ENCODE data around the gene ABHD8. TPM values are rescaled to one million over a fixed set of nuclear protein-coding genes. Genes with fewer than 3 reads are reported as not detected.

ABHD8 gene
- total and polyA plus RNA-seq, 2 of the 13 experiments (the other 11 are each of a cell fraction or from before 2014, with no cell fraction given), result 6.3 to 7.2 TPM

DNA sequence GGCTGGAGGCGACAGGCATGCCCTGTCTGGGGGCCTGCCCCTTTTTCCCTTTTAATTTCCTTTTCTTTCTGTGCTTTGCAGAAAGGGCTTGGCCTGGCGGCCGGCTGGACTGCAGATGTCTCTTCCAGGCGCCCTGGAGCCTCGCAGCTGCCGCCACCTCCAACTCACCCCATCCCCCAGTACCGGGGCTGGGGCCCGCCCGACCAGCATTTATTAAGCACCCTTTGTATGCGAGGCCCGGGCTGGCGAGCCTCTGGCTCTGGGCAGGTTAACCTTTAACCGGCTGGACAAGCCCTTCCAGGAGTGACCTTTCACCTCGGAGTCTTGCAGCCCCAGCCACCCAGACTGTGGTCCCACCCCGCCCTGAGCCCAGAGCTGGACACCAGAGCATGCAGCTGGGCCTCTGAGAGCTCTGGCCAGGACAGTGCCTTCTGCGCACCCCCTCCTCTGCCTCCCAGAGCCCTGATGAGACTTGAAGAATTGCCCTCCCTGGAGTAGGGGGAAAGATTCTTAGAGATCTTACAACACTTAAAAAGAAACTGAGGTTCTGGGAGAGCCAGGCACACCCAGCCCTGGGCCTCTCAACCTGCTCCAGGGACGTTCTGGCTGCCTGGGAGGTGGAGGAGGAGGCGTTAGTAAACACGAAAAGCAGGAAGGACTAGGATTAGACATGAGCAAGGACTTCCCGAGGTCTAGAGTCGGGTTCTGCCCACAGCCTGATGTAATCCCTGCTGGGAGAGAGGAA, 56.4 kb downstream of the ABHD8 start (continued):
- TF ChIP-seq, protein P1, sequence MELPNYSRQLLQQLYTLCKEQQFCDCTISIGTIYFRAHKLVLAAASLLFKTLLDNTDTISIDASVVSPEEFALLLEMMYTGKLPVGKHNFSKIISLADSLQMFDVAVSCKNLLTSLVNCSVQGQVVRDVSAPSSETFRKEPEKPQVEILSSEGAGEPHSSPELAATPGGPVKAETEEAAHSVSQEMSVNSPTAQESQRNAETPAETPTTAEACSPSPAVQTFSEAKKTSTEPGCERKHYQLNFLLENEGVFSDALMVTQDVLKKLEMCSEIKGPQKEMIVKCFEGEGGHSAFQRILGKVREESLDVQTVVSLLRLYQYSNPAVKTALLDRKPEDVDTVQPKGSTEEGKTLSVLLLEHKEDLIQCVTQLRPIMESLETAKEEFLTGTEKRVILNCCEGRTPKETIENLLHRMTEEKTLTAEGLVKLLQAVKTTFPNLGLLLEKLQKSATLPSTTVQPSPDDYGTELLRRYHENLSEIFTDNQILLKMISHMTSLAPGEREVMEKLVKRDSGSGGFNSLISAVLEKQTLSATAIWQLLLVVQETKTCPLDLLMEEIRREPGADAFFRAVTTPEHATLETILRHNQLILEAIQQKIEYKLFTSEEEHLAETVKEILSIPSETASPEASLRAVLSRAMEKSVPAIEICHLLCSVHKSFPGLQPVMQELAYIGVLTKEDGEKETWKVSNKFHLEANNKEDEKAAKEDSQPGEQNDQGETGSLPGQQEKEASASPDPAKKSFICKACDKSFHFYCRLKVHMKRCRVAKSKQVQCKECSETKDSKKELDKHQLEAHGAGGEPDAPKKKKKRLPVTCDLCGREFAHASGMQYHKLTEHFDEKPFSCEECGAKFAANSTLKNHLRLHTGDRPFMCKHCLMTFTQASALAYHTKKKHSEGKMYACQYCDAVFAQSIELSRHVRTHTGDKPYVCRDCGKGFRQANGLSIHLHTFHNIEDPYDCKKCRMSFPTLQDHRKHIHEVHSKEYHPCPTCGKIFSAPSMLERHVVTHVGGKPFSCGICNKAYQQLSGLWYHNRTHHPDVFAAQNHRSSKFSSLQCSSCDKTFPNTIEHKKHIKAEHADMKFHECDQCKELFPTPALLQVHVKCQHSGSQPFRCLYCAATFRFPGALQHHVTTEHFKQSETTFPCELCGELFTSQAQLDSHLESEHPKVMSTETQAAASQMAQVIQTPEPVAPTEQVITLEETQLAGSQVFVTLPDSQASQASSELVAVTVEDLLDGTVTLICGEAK (IDR thresholded peaks at IDR 0.05), result no peak
- TF ChIP-seq, protein P1 (CRISPR knock-in tag; IDR thresholded peaks at IDR 0.05), result no peak
- TF ChIP-seq EEA1 (CRISPR knock-in tag; IDR thresholded peaks at IDR 0.05; ENCODE audit: borderline replicate concordance) (no peak), ZNF33A (CRISPR knock-in tag; IDR thresholded peaks at IDR 0.05; ENCODE audit: borderline replicate concordance) (no peak), ZFP82 (CRISPR knock-in tag; IDR thresholded peaks at IDR 0.05; ENCODE audit: borderline replicate concordance) (no peak), SRSF1 (optimal IDR thresholded peaks at IDR 0.05; ENCODE audit: low read depth, low read length) (peak; percentile 80), NR2F6 (IDR thresholded peaks at IDR 0.05) (peak; percentile 84), NR2F6 (CRISPR knock-in tag; IDR thresholded peaks at IDR 0.05) (peak; percentile 87), ZFAT (CRISPR knock-in tag; conservative IDR thresholded peaks at IDR 0.05) (no peak), CREM (IDR thresholded peaks at IDR 0.05) (0 out of 2 replicates have a peak, but pooled peaks have one; percentile 12), CREM (CRISPR knock-in tag; IDR thresholded peaks at IDR 0.05) (no peak), REPIN1 (CRISPR knock-in tag; IDR thresholded peaks at IDR 0.05; ENCODE audit: borderline replicate concordance, low read depth) (no peak), ZNF75D (CRISPR knock-in tag; IDR thresholded peaks at IDR 0.05; ENCODE audit: borderline replicate concordance) (no peak), ZNF331 (CRISPR knock-in tag; IDR thresholded peaks at IDR 0.05) (no peak), ZNF703 (CRISPR knock-in tag; IDR thresholded peaks at IDR 0.05; ENCODE audit: borderline replicate concordance) (no peak)
- TF ChIP-seq, protein P2, sequence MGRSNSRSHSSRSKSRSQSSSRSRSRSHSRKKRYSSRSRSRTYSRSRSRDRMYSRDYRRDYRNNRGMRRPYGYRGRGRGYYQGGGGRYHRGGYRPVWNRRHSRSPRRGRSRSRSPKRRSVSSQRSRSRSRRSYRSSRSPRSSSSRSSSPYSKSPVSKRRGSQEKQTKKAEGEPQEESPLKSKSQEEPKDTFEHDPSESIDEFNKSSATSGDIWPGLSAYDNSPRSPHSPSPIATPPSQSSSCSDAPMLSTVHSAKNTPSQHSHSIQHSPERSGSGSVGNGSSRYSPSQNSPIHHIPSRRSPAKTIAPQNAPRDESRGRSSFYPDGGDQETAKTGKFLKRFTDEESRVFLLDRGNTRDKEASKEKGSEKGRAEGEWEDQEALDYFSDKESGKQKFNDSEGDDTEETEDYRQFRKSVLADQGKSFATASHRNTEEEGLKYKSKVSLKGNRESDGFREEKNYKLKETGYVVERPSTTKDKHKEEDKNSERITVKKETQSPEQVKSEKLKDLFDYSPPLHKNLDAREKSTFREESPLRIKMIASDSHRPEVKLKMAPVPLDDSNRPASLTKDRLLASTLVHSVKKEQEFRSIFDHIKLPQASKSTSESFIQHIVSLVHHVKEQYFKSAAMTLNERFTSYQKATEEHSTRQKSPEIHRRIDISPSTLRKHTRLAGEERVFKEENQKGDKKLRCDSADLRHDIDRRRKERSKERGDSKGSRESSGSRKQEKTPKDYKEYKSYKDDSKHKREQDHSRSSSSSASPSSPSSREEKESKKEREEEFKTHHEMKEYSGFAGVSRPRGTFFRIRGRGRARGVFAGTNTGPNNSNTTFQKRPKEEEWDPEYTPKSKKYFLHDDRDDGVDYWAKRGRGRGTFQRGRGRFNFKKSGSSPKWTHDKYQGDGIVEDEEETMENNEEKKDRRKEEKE (IDR thresholded peaks at IDR 0.05), result no peak
- TF ChIP-seq, protein P3, sequence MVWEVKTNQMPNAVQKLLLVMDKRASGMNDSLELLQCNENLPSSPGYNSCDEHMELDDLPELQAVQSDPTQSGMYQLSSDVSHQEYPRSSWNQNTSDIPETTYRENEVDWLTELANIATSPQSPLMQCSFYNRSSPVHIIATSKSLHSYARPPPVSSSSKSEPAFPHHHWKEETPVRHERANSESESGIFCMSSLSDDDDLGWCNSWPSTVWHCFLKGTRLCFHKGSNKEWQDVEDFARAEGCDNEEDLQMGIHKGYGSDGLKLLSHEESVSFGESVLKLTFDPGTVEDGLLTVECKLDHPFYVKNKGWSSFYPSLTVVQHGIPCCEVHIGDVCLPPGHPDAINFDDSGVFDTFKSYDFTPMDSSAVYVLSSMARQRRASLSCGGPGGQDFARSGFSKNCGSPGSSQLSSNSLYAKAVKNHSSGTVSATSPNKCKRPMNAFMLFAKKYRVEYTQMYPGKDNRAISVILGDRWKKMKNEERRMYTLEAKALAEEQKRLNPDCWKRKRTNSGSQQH (CRISPR knock-in tag; IDR thresholded peaks at IDR 0.05; ENCODE audit: low read depth), result no peak; the same call in 1 of the 2 replicates
